ENCODE results near the gene VIT.

DNA sequence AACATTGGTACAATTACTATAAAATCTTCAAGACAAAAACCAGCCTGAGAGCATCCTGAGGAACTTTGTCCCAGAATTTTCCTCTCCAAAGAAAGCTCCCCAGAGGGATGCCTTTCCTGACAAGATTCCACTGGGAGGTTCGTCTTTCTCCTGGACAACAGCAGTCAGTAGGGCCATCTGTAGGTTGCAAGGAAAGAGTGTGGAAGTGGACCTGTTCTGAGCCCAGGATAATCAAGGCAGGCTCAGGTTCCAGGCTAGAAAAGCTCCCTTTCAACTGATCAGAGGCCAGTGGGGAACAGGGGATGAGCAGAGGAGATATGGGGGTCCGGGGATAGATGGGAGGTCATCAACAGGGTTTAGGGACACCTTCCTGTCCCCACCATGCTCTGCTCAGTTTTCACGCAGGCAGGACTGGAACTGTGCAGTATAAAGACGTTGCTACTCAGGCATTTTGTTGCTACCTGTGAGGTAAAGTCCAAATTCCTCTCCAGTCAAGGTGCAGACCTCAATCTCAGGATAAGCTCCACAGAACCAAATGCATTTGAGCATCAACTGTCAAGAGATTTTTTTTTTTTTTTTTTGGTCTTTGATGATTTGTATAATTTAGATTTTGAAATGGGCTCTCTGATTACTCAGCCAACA, 143.6 kb downstream of the VIT start:
- TF ChIP-seq, protein P1, sequence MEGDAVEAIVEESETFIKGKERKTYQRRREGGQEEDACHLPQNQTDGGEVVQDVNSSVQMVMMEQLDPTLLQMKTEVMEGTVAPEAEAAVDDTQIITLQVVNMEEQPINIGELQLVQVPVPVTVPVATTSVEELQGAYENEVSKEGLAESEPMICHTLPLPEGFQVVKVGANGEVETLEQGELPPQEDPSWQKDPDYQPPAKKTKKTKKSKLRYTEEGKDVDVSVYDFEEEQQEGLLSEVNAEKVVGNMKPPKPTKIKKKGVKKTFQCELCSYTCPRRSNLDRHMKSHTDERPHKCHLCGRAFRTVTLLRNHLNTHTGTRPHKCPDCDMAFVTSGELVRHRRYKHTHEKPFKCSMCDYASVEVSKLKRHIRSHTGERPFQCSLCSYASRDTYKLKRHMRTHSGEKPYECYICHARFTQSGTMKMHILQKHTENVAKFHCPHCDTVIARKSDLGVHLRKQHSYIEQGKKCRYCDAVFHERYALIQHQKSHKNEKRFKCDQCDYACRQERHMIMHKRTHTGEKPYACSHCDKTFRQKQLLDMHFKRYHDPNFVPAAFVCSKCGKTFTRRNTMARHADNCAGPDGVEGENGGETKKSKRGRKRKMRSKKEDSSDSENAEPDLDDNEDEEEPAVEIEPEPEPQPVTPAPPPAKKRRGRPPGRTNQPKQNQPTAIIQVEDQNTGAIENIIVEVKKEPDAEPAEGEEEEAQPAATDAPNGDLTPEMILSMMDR (IDR thresholded peaks at IDR 0.05), result no peak
- TF ChIP-seq POLR2A (IDR thresholded peaks at IDR 0.05), result no peak
